GM18498 (cell line): ENCODE results near the gene GRK6.

Experiments used
- ATAC-seq: cut with Tn5 transposase; IDR thresholded peaks from one replicate; pipeline ENCODE4 v1.9.1; 2021; ENCODE audit warnings: mild to moderate bottlenecking, moderate library complexity; ENCODE audit not compliant: unreplicated experiment

Gene GRK6

DNA sequence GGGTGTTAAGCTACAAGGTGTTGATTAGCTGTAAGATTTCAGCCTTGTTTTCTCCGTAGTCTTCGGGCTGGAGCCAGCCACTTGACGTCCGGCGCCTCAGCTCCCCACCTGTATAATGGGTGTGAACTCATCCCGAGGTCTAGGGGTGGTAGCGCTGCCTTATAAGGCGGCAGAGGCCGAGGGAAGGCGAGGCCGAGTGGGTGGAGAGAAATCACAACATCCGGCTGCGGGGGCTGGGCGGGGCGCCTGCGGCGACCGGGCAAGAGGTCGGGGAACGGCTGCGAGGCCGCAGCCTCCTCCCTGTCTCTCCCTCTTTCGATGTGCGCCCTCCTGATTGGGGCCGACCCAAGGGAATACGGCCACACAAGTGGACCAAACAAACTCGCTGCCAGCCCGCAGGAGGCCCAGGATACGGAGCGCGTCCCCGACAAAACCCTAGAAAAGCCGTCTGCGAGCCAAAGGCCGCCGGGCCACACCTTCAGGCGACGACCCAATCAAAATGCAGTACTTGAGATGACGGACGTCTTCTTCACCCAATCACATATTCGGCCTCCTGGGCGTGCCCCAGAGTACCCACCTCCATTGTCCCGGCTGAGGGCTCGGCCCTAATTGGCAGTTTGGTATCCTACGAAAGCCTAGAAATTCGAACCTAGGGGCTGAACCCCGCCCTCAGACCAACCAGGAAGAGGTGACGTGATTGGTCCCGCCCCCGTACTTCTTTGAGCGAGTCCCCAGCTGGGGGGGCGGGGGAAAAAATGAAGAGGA is 493 bp upstream of the GRK6 start:
- peak; percentile 78 for ATAC-seq

GRCh38 chr5:177427211-177427822 is 841 bp downstream of the GRK6 start:
- ATAC-seq, result no peak

DNA sequence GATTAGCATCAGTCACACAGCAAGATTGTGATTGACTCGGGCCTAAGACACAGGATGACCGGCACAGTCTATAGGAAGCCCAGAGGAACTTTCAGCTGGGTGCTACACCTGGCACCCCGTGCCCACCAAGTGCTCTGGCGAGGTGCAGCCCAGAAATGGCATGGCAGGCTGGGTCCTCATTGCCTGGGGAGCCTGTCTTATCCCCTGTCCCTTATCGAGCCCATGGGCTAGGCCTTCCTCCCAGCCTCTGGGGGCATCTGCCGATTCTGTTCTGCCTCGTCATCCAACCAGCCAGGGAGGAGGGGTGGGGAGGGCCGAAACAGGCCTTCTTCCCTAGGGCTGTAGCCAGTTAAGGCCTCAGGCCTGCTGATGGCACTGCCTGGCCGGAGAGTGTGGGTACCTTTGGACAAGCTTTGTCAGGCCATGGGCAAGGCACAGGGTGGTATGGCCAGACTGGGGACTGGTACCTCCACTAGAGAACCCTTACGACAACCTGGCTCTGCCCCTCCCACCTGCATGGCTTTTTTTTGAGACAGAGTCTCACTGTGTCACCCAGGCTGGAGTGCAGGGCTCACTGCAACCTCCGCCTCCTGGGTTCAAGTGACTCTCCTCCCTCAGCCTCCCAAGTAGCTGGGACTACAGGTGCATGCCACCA is 1.6 kb downstream of the GRK6 start:
- ATAC-seq, result no peak

- no peak for ATAC-seq
Observed at GRCh38 chr5:177428574-177429217, 2.2 kb downstream of the GRK6 start.

- ATAC-seq, result no peak
Observed at GRCh38 chr5:177429248-177430040, 3.0 kb downstream of the GRK6 start.

GRCh38 chr5:177430140-177430951 is 3.9 kb downstream of the GRK6 start:
- ATAC-seq, result no peak

- ATAC-seq, result no peak
Observed at GRCh38 chr5:177430972-177431316, 4.5 kb downstream of the GRK6 start.

DNA sequence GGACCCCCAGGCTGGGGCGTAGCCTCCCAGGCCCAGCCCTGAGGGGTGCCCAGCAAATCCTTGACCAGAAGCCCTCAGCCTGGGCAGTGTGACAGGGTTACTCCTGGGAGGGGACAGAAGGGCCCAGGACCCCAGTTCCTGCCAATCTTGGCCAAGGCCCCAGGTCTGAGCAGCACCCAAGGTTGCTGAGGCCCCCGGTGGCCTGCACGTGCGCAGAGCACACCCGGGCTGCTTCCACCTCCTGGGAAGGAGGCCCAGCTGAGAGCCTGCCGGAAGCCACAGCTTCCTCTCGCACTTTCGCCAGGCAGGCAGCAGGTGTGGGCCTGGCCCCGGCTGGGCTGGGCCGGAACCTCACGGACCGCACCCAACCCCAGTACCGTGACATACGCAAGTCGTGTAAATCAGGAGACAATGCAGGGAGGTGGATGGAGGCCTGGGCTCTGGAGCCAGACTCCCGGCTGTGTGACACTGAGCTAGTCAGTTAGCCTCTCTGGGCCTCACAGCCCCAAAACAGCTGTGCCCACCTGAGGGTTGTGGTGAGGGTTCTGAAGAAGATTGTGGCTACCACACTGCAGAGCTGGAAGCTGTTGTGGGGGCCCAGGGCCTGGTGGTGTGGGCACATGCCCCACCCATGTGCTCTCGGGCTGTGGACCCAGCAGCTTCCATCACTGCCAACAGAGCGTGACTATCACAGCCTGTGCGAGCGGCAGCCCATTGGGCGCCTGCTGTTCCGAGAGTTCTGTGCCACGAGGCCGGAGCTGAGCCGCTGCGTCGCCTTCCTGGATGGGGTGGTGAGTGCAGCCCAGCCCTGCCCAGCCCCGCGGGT is 5.1 kb downstream of the GRK6 start:
- peak; percentile 47 for ATAC-seq

- ATAC-seq, result no peak
Observed at GRCh38 chr5:177432143-177432838, 5.8 kb downstream of the GRK6 start.

GRCh38 chr5:177432839-177433657 is 6.6 kb downstream of the GRK6 start:
- ATAC-seq, result no peak

- no peak for ATAC-seq
Observed at GRCh38 chr5:177433658-177434217, 7.3 kb downstream of the GRK6 start.

GRCh38 chr5:177434437-177434836 is 8.0 kb downstream of the GRK6 start:
- ATAC-seq, result no peak

GRCh38 chr5:177434942-177435738 is 8.7 kb downstream of the GRK6 start:
- ATAC-seq, result no peak

- ATAC-seq, result no peak
Observed at GRCh38 chr5:177435847-177436536, 9.5 kb downstream of the GRK6 start.

- no peak for ATAC-seq
Observed at GRCh38 chr5:177437623-177438022, 11.1 kb downstream of the GRK6 start.

DNA sequence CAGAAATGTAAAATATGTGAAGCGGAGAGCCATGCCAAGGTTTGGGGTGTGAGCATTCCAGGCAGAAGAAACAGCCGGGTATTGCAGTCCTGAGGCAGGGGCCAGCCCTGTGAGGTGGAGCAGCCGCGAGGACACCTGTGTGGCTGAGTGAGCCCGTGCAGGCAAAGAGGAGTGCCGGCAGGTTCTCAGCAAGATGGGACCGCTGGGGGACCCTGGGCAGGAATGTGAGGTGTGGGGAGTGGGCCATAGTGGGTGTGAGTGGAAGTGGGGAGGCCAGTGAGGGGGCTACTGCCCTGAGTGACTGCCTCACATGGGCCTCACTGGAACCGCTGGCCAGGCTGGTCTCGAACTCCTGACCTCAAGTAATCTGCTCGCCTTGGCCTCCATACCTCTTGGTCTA is 12.0 kb downstream of the GRK6 start:
- ATAC-seq, result no peak
